GM12878 (cell line): ENCODE data around the gene UBE2L5. TPM values are rescaled to one million over a fixed set of nuclear protein-coding genes. Genes with fewer than 3 reads are reported as not detected.

Experiments used
- ATAC-seq: fragments of 200-7000 bp; cut with Tn5 transposase; 3 replicates; pipeline ENCODE4 v1.9.1; 2020; ENCODE audit warnings: mild to moderate bottlenecking, moderate library complexity
- BruUV-seq: library from RNA; stranded (reverse); fragments of 400-500 nt; replicated peaks from 2 replicates; lab custom pipeline; 2021; lab: Mats Ljungman, UMichigan
- CTCF ChIA-PET: fragments of 300-600 bp; sonication (Branson Sonifier 250); formaldehyde crosslinking; extraction: SDS; loops from one replicate; lab custom pipeline; 2021; ENCODE audit warnings: inconsistent platforms; lab: Yijun Ruan, JAX
- POLR2A ChIA-PET: fragments of 350-600 bp; formaldehyde crosslinking; extraction: SDS; loops from one replicate; lab custom pipeline; 2021; ENCODE audit warnings: inconsistent platforms; lab: Charles Lee
- RAD21 ChIA-PET: fragments of 300-600 bp; sonication (Branson Sonifier 250); formaldehyde crosslinking; loops from one replicate; lab custom pipeline; 2023; ENCODE audit warnings: antibody characterized with exemption; ENCODE audit not compliant: unreplicated experiment; lab: Charles Lee
- SMC1A ChIA-PET: fragments of 300-600 bp; sonication (Branson Sonifier 250); formaldehyde crosslinking; loops from one replicate; lab custom pipeline; 2023; ENCODE audit not compliant: unreplicated experiment, uncharacterized antibody; lab: Charles Lee
- DNase-seq: peaks from one replicate; pipeline ENCODE4 v3.0.0-alpha.2; 2011; ENCODE audit warnings: low read depth, low spot score
- FAIRE-seq: peaks from 3 replicates; lab custom pipeline; 2011; peaks lifted over from hg19 to GRCh38; lab: Jason Lieb, UNC
- H2AFZ ChIP-seq: 2 replicates; pipeline ENCODE4 v1.6.0; 2011; ENCODE audit warnings: low read depth, low read length, control low read depth; ENCODE audit not compliant: control insufficient read depth
- H3K27ac ChIP-seq: 2 replicates; pipeline ENCODE4 v1.5.1; 2011; ENCODE audit warnings: control low read depth; ENCODE audit not compliant: control insufficient read depth, insufficient read depth
- H3K27me3 ChIP-seq, 2 experiments: replicated peaks in 1 of 2; 2 replicates each; pipeline versions ENCODE4 v1.6.0 to v1.6.1; 2011; ENCODE audit warnings: low read length in 1 of 2; ENCODE audit not compliant: control insufficient read depth in 2 of 2, insufficient read depth in 2 of 2
- H3K36me3 ChIP-seq, 2 experiments: 2 replicates each; pipeline ENCODE4 v1.5.1; 2011; ENCODE audit warnings: low read length in 1 of 2; ENCODE audit not compliant: control insufficient read depth in 2 of 2, insufficient read depth in 2 of 2
- H3K4me1 ChIP-seq: 2 replicates; pipeline ENCODE4 v1.6.1; 2011; ENCODE audit warnings: mild to moderate bottlenecking, low read length, moderate library complexity, mixed read lengths; ENCODE audit not compliant: control insufficient read depth, insufficient read depth
- H3K4me2 ChIP-seq: 2 replicates; pipeline ENCODE4 v1.6.0; 2011; ENCODE audit warnings: control low read depth; ENCODE audit not compliant: control insufficient read depth, insufficient read depth
- H3K4me3 ChIP-seq: fragments of 200-600 bp; sonication (generic); 2 replicates; pipeline ENCODE4 v1.5.1; 2016
- H3K79me2 ChIP-seq: 2 replicates; pipeline ENCODE4 v1.6.0; 2011; ENCODE audit warnings: low read length; ENCODE audit not compliant: control insufficient read depth, insufficient read depth
- H3K9ac ChIP-seq: 2 replicates; pipeline ENCODE4 v1.8.0; 2011; ENCODE audit warnings: low read length, control low read depth, mixed read lengths; ENCODE audit not compliant: control insufficient read depth, insufficient read depth
- H3K9me3 ChIP-seq: replicated peaks from 3 replicates; pipeline ENCODE4 v1.5.1; 2011; ENCODE audit warnings: mild to moderate bottlenecking, low read length; ENCODE audit not compliant: control insufficient read depth, insufficient read depth
- H4K20me1 ChIP-seq: 2 replicates; pipeline ENCODE4 v1.6.0; 2011; ENCODE audit not compliant: control insufficient read depth, insufficient read depth
- FOXK2 ChIP-seq: fragments of 450-650 bp; IDR thresholded peaks from 2 replicates; pipeline ENCODE4 v1.6.1; 2017; ENCODE audit warnings: mild to moderate bottlenecking, moderate library complexity
- HDAC2 ChIP-seq: fragments of 200-600 bp; sonication (generic); IDR thresholded peaks from 2 replicates; pipeline ENCODE4 v1.6.1; 2017
- RBBP5 ChIP-seq: fragments of 200-600 bp; sonication (generic); conservative IDR thresholded peaks from 2 replicates; pipeline ENCODE4 v1.6.1; 2016
- TAF1 ChIP-seq: IDR thresholded peaks from 2 replicates; pipeline ENCODE4 v1.6.1; 2011; ENCODE audit warnings: mild to moderate bottlenecking, low read depth, low read length, borderline replicate concordance
- TCF3 ChIP-seq: IDR thresholded peaks from 2 replicates; pipeline ENCODE4 v1.6.1; 2012; ENCODE audit warnings: low read depth, mild to moderate bottlenecking, low read length, borderline replicate concordance; ENCODE audit not compliant: insufficient read depth
- WGBS: methylation state at CpG from one replicate; pipeline ENCODE4 v1.1.6; 2016; ENCODE audit warnings: low lambda C conversion rate; ENCODE audit not compliant: insufficient replicate concordance, insufficient coverage; ENCODE audit errors: missing lambda C conversion rate; 5-methylcytosine and 5-hydroxymethylcytosine counted together
- in situ Hi-C: fragments of 300-500 bp; cut with MboI; formaldehyde crosslinking; loops from 9 replicates; pipeline ENCODE4 v1.14.3; 2018; ENCODE audit warnings: mixed read lengths
- intact Hi-C: fragments of 100-400 bp; cut with micrococcal nuclease; formaldehyde crosslinking; loops from one replicate; pipeline ENCODE4 v1.14.2; 2022; ENCODE audit not compliant: unreplicated experiment
- polyA plus RNA-seq, 11 experiments: library from polyadenylated mRNA; depleted of rRNA in 4 of 11; unstranded in 6 of 11; stranded (reverse) in 5 of 11; fragments of >200 nt; fragmentation: Nextera tagmentation in 4 of 11; fragmentation: Illumina TruSeq in 1 of 11; extraction: Ambion mirVana in 4 of 11; extraction: Trizol in 1 of 11; gene quantifications; 1 replicate in 1 of 11; 2 replicates in 10 of 11; pipeline versions ENCODE4 v1.2.1 to v1.2.3, GENCODE V29; 2011 to 2016; ENCODE audit warnings: inconsistent platforms in 2 of 11, missing spikeins in 2 of 11, low read depth in 1 of 11
- total RNA-seq, 4 experiments: library from RNA; depleted of rRNA in 3 of 4; stranded (reverse); fragments of >200 nt in 3 of 4; fragmentation: Illumina TruSeq in 1 of 4; extraction: Trizol in 1 of 4; gene quantifications; 2 replicates each; pipeline versions ENCODE4 v1.2.1 to v1.2.3, GENCODE V29; 2013 to 2021
- TF ChIP-seq, protein P1 (sequence below), 3 experiments: IDR thresholded peaks in 2 of 3; conservative IDR thresholded peaks in 1 of 3; 2 replicates each; pipeline ENCODE4 v1.5.1; 2011; ENCODE audit warnings: low read depth in 3 of 3, low read length in 3 of 3, mild to moderate bottlenecking in 3 of 3, control low read depth in 2 of 3, moderate library complexity in 2 of 3, inconsistent platforms in 1 of 3, mixed read lengths in 1 of 3; ENCODE audit not compliant: control insufficient read depth in 2 of 3, insufficient read depth in 1 of 3; ENCODE audit errors: extremely low read depth in 1 of 3

UBE2L5 gene
- total and polyA plus RNA-seq, 10 of the 15 experiments (the other 5 are each of a cell fraction or from before 2014, with no cell fraction given) = 0.03 to 1.1 (median 0.19) TPM; not detected in 2

DNA sequence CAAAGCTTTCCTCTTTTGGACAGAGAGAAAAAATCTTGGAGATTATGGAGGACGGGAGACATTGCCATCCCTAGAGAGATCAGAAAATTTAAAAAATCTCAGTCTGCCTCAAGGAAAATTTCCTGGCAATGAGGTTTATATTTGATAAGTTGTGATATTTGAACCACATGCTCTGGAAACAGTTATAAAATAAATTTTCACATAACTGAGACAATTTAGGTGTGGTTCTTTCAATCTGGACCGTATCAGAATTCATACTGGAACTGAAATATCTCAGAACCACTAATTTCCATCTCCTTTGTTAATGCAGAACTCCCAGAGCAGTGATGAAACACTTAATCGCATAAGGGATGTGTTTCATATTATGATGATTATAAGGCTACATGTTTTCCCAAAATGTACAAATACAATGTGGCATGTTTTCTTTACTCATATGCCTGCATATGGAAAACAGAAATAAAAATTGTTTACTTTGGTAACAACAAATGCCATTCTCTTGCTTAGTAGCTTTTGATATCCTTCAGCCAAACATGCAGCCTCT, 13.7 kb downstream of the UBE2L5 start:
- Histone ChIP-seq H3K9me3 (no peaks in the 10 kb centered on the region), H2AFZ (no peak overlapping the region), H3K4me1 (peaks cover 9% of the 10 kb centered on the region), H3K27me3 (no peaks in the 10 kb centered on the region), H3K4me3 (no peak overlapping the region), H4K20me1 (no peaks in the 10 kb centered on the region), H3K9ac (no peak overlapping the region), H3K27ac (no peak overlapping the region), H3K4me2 (no peak overlapping the region), H3K36me3 (no peaks in the 10 kb centered on the region), H3K79me2 (no peaks in the 10 kb centered on the region)
- FAIRE-seq = no peak
- ChIA-PET SMC1A (interaction anchor here (1.1 kb wide), 1 partner anchor 20 kb away, joined by 4 read pairs; no protein-coding TSS in a partner anchor), RAD21 (interaction anchor here (1.1 kb wide), 1 partner anchor 304 kb away, joined by 3 read pairs; no protein-coding TSS in a partner anchor), POLR2A (interaction anchor here (0.8 to 1.1 kb wide), 4 partner anchors 10 to 21 kb away, joined by 3 to 5 read pairs (median 3); partner anchors contain the start of gene UBE2L5), CTCF (no interaction called here)
- intact Hi-C loops = no loop called here
- no TSS peak for BruUV-seq
- in situ Hi-C loops = no loop called here
- DNase-seq = no peak
- ATAC-seq = no peak
- TF ChIP-seq RBBP5 (no peak), TCF3 (no peak), FOXK2 (no peak), HDAC2 (no peak), TAF1 (no peak)
- TF ChIP-seq, protein P1, sequence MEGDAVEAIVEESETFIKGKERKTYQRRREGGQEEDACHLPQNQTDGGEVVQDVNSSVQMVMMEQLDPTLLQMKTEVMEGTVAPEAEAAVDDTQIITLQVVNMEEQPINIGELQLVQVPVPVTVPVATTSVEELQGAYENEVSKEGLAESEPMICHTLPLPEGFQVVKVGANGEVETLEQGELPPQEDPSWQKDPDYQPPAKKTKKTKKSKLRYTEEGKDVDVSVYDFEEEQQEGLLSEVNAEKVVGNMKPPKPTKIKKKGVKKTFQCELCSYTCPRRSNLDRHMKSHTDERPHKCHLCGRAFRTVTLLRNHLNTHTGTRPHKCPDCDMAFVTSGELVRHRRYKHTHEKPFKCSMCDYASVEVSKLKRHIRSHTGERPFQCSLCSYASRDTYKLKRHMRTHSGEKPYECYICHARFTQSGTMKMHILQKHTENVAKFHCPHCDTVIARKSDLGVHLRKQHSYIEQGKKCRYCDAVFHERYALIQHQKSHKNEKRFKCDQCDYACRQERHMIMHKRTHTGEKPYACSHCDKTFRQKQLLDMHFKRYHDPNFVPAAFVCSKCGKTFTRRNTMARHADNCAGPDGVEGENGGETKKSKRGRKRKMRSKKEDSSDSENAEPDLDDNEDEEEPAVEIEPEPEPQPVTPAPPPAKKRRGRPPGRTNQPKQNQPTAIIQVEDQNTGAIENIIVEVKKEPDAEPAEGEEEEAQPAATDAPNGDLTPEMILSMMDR (IDR thresholded peaks at IDR 0.05 in 2 of 3, conservative IDR thresholded peaks at IDR 0.05 in 1 of 3; ENCODE audit: control insufficient read depth in 2 of 3, extremely low read depth in 1 of 3, insufficient read depth in 1 of 3, low read depth in 3 of 3, low read length in 3 of 3) = no peak
- 86% methylated on average over 3 of the region's 3 CpGs for WGBS
